ENCODE measurements around the gene TLR5. TPM values are rescaled to one million over a fixed set of nuclear protein-coding genes. Genes with fewer than 3 reads are reported as not detected.

The TLR5 gene
- total RNA-seq, 1 experiment from 2014 or later = 17.3 TPM

- intact Hi-C loops (cut with micrococcal nuclease; ENCODE audit: unreplicated experiment) = no loop called here
- Mint-ChIP-seq H3K36me3 (ENCODE audit: insufficient read depth, unreplicated experiment) (no peaks in the 10 kb centered on the region), H3K4me1 (ENCODE audit: low read depth, unreplicated experiment) (no peaks in the 10 kb centered on the region), H3K27me3 (ENCODE audit: unreplicated experiment) (peaks cover 37% of the 10 kb centered on the region), H3K4me3 (ENCODE audit: low read depth, unreplicated experiment) (no peak overlapping the region), H3K27ac (ENCODE audit: unreplicated experiment) (no peak overlapping the region), H3K9me3 (ENCODE audit: low read depth, unreplicated experiment) (no peaks in the 10 kb centered on the region)
- BruUV-seq (replicated peaks) = no TSS peak
- CTCF ChIA-PET = no interaction called here
- TF ChIP-seq CTCF (IDR thresholded peaks at IDR 0.05; ENCODE audit: unreplicated experiment) = no peak
- DNase-seq = no peak
Observed at GRCh38 chr1:223059526-223059925, 83.5 kb downstream of the TLR5 start.

Other genes starting within 250 kb of the TLR5 start
- 7.2 and 9.7 TPM in 2 replicates for gene SUSD4, start 220.9 kb upstream of the TLR5 start, total RNA-seq (2022)